Activated T-helper 9 cell treated with anti-CD3 and anti-CD28 coated beads, Interleukin-2, amount 50 U/mL, for 16 hours (primary cell): ENCODE data around the gene LIME1.

Source experiments
- DNase-seq: peaks from one replicate; pipeline ENCODE4 v3.0.0-alpha.2; 2020; ENCODE audit warnings: low read depth

LIME1 gene

DNA sequence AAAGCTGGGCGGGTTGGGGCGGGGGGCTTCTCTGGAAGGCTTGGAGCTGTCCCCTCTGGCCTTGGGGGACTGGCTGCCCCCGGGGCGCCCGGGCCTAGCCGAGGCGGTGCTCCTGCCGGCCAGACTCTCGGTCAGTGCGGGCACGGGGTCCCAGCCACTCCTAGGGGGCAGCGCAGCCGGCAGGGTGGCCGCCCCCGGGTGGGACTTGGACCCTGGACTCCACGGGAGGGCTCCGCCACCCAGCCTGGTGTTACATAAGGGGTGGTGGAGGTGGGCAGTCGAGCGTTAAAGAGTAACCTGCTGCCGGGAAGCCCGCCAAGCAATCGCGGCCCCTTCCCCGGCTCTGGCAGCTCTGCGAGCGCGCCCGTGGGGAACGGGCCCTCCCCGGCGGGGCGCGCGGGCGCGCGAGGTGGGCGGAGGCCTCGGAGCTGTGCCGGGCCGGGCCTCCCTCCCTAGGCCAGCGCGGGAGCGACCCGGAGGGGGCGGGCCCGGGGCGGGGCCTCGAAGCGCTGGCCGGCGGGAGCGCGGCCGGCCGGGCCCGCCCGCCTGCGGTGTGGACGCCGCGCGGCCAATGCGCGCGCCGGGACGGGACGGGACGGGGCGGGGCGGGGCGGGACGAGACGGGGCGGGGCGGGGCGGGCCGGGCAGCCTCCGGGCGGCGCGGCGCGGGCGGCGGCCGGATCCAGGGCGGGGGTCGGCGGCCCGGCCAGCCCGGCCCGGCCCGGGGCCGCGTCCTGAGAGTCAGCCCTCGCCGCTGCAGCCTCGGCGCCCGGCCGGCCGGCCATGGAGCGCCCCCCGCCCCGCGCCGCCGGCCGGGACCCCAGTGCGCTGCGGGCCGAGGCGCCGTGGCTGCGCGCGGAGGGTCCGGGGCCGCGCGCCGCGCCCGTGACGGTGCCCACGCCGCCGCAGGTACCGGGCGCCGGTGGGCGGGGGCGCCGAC is 2.9 kb downstream of the LIME1 start, which contains the start of gene SLC2A4RG:
Gene SLC2A4RG (plus strand): TSS at position 647 of the 940 bp plus-strand sequence. CDS start 137 bp downstream, at position 784.
- DNase-seq = peak; percentile 51

DNA sequence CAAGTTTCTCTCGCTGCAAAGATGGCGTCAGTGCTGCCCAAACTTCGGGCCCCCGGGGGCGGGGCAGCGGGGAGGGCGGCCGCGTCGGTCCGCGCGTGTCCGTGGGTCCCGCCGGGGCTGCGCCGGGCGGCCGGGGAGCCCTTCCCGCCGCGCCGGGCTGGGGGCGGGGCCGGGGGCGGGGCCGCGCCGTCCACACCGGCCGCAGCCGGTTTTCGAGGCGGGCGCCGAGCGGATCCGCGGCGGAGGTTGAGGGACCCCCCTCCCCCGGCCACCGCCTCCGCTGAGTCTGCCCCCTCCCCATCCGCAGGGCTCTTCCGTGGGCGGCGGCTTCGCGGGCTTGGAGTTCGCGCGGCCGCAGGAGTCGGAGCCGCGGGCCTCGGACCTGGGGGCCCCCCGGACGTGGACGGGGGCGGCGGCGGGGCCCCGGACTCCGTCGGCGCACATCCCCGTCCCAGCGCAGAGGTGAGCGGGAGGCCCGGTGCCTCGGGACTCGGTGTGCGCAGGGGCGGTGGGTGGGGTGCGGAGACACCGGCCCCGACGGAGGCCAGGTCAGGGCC is 3.7 kb downstream of the LIME1 start:
- peak; percentile 33 for DNase-seq

DNA sequence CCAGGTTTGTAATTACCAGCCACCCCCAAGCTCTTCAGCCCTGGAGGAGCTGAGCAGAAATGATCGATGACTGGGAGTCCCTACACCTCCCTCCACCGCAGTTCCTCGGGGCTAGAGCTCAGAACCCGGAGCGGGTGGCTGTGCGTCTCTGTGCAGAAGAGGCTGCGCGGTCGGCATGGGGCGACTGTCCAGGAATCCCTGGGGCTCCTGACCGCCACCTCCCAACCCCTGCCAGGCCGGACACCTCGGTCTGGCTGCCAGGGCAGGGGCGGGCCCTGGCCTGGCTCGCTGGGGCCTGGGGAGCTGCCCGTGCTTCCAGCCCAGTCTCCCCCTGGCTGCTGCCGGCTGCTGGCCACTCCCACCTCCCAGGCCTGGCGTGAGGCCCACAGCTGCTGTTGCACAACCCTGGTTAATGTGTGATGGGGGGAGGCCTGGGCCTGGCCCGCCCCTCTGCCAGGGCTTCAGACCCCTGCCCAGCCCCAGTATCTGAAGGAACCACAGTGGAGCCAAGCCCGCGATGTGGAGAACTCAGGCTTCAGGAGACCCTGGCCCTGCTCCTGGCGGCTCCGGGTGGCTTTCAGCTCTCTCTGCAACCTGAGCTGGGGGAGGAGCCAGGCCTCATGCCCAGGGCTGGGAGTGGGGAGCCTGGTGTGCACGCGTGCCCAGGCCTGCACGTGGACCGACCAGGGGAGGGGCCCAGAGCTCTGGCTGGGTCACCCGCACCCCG is 4.3 kb downstream of the LIME1 start:
- no peak for DNase-seq

DNA sequence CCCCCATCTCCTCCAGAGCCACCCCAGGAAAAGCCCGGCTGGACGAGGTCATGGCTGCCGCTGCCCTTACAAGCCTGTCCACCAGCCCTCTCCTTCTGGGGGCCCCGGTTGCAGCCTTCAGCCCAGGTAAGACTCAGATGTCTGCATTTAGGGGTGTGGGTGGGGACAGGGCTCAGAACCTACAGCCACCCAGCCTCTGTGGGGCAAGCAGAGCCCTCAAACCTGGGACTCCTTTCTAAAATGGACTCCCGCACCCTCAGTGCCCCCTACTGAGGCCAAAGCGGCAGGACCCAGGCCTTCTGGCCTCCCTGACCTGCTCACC is 4.9 kb downstream of the LIME1 start:
- DNase-seq = no peak

DNA sequence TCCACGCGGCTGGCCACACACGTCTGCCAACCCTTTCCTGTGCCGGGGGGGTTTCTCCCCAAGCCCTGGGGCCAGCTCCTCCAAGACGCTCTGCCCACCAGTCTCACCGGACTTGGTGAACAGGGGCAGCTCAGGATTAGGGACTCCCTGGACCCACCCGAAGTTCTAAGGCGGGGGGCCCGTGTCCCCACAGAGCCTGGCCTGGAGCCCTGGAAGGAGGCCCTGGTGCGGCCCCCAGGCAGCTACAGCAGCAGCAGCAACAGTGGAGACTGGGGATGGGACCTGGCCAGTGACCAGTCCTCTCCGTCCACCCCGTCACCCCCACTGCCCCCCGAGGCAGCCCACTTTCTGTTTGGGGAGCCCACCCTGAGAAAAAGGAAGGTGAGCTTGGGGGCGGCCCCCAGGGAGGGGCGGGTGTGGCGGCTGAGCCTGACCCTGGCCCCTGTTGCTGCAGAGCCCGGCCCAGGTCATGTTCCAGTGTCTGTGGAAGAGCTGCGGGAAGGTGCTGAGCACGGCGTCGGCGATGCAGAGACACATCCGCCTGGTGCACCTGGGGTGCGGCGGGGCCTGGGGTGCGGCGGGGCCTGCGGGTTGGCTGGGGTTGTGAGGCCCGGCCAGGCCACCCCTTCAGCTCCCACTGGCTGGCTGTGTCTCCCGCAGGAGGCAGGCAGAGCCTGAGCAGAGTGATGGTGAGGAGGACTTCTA is 5.4 kb downstream of the LIME1 start:
- no peak for DNase-seq

DNA sequence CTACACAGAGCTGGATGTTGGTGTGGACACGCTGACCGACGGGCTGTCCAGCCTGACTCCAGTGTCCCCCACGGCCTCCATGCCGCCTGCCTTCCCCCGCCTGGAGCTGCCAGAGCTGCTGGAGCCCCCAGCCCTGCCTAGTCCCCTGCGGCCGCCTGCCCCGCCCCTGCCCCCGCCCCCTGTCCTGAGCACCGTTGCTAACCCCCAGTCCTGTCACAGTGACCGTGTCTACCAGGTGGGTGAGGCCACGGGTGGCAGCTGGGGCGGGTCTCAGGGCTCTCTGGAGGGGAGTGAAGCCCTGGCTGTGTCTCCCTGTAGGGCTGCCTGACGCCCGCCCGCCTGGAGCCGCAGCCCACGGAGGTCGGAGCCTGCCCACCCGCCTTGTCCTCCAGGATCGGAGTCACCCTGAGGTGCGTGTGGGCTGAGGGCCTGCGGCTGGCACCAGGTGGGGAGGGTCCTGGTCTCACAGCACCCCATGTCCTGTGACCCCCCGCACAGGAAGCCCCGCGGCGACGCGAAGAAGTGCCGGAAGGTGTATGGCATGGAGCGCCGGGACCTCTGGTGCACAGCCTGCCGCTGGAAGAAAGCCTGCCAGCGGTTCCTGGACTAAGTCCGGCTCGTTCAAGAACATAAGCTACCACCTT is 6.0 kb downstream of the LIME1 start:
- no peak for DNase-seq

DNA sequence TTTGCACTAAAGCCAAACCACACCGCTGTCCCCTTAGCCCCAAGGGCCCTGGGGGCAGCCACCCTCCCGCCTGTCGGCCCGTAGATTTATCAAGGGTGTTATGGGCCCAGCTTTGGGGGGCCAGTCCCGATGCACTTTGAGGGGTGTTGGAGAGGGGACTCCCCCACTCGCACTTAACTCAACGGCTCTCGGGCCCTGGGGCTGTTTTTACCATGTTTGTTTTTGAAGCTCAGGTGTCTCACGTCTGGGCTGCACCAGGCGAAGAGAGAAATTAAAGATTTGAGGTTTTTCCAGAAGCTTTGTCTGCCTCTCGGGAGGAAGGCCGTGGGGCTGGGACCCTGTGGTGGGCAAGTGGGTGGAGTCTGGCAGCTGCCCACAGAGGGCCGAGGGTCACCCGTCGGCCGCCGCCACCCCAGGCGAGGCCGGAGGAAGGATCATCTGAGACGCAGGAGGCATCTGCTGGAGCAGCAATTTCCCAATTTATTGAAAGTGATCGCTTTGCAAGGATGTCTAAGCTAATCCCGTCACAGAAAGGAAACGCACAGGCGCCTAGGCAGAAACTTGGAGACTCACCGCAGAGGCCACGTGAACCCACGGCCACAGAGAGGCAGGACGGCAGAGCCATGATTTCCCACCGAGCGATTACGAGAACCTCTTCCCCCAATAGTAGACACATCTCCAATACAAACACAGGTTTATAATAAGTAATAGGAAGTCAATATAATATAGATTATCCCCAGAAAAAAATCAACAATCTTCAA is 6.9 kb downstream of the LIME1 start:
- DNase-seq = no peak

DNA sequence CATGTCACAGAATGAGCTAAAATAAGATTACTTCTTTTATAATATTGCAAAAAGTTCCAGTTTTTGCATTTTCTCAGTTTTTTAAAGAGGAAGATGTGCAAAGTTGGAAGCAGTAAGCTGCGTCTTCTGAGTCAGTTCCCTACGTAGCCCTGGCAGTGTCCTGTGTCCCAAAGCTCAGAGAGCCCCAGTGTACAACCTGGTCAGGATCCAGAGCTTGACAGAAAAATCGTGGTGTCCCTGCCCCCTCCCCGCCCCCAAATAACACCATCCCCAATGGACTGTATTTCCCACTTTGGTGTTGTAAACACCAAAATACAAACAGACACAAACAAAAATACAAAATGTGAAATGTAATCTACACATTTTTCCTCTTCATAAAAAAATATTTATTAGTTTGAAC is 7.7 kb downstream of the LIME1 start:
- DNase-seq = no peak

DNA sequence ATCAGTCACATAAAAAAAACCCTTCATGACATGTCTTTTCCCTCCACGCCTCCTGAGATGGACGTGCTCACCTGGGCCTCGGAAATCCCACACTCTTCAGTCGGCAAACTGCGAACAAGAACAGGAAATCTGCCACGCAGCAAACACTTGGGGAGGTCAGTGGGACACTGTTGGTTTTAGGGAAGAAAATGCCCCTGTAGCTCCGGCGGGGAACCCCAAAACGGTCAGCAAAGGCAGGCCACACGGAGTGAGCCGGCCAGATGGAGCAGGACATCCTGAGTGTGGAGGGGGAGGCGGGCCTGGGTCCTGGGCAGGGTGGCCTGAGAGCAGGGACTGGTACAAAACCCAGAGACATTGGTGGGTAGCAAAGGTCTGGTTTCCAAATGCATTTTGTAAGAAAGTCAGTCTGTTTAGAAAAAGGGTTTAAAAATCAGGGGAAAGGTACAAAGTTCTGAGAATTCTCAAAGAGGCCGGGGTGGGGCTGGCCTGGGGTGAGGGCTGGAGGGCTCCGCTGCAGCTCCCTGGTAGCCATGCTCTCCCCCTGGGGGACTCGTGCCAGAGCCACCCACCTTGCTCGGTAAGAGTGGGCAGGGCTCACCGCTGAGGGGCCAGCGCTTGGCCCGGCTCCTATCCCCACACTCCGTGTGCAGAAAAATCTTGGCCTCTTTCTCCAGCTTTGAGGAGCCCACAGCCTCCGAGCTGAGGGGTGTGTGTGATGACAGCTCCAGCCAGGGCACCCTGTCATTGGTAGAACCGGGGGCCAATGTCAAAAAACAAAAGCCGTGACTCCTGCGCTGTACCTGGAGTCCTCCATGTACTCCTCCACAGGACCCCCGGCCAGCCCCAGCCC is 8.3 kb downstream of the LIME1 start:
- DNase-seq = no peak

DNA sequence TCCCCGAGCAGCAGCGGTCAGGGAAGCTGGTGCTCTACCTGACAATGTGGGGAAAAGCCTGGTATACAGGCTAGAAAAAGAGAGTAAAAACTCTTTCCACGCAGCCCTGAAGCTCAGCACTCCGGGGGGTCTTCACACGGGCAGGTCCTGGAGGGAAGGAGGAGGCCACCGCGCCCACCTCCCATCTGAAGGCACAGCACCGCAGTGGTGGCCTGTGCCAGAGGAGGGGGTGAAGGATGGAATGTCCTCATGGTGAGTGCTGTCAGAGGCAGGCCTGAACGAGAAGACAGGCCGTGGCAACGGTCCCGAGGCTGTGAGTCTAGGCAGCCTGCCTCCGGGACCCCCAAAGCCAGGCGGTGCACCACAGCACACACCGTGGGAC is 9.0 kb downstream of the LIME1 start:
- no peak for DNase-seq

DNA sequence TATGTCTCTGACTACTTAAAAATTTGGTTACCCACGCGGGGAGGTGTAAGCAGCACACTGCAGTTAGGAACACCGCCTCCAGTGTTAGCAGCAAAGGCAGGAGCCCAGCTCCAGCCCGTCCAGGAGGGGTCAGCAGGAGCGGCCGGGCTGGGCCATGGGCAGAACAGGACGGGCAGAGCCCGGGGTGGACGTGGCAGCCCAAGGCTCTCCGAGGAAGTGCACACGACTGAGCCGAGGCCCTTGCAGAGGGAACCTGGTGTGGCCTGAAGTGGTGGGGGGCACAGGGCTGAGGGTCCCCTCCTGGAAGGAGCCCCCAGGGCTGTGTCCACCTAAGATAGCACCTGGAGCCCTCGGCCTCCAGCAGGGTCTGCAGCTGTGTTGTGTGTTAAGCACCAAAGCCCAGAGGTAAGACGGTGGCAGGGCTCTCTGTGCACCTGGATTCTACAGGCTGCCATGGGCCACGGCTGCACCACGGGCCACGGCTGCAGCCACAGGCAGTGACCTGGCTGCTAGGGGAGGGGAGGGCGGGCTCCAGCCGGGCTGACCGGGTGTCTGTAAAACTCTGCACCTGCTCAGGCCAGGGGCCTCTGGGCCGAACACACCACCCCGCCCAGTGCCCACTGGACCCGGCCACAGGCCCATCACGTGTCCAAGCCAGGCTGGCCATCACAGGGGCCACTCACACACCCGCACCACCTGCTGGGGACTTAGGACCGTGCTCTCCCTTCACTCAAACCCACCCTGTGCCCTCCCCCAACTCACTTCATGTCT is 9.7 kb downstream of the LIME1 start:
- no peak for DNase-seq

DNA sequence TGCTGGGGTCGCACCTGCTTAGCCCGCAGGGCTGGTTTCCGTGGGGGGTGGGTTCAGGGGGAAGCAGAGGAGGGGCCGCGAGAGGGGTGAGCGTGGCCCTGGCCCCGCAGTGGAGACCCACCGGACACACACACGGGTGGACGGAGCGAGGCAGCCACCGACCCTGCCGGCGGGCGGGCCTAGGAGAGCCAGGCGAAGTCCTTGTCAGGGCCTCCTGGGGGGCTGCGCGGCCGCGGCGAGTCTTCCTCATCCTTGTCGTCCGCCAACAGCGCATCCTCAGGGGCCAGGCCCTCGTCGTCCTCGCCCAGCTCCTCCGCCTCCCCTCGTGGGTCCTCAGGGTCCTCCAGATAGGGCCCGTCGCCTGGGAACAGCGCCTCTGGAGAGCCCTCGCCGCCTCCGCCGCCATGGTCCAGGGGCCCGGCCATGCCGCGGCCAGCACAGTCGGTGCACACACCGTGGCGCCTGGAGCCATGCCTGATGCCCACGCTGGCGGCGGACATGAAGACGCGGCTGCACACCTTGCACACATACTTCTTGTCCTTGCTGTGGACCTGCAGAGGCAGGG is 10.4 kb downstream of the LIME1 start:
- DNase-seq = no peak

DNA sequence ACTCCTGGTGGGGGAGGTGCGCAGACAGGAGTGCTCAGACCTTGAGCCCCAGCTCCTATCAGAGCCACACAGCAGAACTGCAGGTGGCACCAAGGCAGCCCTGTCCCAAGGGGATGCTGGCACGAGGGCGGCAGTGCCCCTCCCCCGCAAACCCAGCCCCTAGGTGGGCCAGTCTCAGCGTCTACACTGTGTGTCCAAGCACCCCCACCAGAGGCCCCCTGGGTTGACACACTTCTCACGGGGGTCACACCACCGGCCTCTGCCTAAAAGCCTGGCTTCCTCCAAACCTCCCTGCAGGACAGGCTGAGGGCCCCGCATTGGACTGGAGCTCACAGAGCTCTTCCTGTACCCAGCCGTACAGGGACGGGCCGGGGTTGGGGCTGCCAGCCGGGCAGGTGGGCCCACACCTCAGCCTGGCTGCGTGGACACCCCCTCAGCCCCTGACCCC is 11.2 kb downstream of the LIME1 start:
- no peak for DNase-seq

DNA sequence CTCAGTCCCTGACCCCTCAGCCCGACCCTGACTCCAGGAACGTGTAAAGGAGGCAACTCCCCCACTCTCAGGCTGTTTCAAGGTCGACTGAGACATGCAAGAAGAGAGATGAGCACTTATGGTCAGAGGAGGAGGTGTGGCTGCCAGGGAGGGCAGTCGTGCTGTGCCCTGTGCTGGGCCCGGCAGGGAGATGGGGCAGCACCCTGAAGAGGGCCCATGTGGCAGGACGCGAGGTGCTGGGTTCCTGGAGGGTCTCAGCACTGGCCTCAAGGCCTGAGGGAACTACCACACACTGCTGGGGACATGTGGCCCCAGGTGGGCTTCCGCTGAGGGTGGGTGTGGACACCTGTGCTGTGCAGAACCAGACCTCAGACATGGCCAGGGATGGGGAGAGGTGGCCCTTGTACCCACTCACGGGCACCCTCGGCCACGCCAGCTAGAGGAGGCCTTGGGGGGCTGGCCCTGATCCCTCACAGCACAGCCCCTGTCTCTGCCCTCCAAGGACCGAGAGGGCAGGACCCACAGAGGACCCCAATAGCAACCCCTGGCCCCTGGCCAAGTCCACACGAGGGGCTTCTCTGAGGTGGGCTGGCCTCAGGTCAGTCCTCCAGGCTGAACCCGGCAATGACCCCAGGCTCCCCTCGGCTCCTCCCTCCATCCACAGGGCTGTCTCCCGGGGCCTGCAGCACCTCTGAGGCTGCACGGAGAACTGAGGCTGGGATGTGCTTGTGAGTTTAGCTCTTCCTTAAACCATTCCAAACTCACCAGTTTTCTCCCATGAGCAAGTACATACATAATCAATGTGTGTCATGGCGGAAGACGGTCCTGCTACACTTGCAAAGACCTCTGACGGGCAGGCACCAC is 11.8 kb downstream of the LIME1 start:
- no peak for DNase-seq

DNA sequence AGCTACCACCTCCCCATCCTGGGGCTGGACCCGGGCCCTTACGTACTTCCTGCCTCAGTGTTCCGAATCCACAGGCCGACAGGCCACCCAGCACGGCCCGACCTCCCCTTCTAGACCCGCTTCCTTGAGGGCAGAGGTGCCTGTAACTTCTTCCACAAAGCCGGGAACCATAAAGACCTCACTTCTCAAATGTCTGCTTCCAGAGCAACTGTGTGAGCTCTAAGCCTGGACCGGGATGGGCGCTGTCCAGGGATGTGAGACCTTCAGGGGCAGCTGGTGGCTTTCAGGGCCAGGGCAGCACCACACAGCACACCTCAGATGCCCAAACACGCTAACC is 12.4 kb downstream of the LIME1 start:
- no peak for DNase-seq

DNA sequence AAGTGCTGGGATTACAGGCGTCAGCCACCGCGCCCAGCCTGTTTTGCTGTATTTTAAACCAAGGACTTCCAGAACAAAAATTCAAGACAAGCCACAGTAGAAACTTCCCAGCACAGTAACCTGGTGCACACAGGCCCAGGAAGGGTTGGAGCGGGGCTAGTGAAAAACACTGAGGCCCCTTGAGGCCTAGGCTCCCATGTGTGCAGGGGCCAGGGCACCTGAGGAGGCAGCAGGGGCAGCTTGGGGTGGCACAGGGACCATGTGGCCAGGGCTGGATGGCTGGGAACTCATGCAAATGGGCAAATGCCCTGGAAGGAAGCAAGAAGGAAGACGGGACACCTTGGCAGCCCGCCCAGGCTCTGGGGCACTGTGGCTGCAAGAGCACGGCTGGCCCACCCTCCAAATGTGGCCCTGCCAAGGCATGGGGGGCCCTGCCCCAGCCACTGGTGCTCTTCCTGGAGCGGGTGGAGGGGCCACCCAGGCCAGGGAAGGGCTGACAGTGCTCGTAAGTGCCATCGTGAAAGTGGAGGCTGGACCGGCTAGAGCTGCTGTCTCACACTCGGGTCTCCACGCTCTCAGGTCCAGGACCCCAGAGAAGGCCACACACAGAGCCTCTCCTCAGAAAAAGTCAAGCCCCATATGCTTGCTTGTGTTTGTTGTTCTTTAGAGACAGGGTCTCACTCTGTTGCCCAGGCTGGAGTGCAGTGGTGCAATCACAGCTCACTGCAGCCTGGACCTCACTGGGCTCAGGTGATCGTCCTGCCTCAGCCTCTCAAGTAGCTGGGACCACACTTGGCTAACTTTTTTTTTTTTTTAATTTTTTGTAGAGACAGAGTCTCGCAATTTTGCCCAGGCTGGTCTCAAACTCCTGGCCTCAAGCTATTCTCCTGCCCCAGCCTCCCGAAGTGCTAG is 13.4 kb downstream of the LIME1 start:
- DNase-seq = no peak
